Skin epidermis (tissue), 12 donors: ENCODE results near the gene TYW3.

Experiments
- H3K27ac ChIP-seq, 21 experiments: fragments of 200-600 bp; sonication (generic) in 11 of 21; one replicate each; pipeline ENCODE4 v1.5.0; 2020; ENCODE audit warnings: mild to moderate bottlenecking in 3 of 21, inconsistent platforms in 2 of 21, moderate library complexity in 2 of 21
- H3K4me3 ChIP-seq, 7 experiments: fragments of 200-600 bp; sonication (generic) in 2 of 7; one replicate each; pipeline ENCODE4 v1.5.0; 2020; ENCODE audit warnings: inconsistent platforms in 2 of 7, mild to moderate bottlenecking in 2 of 7, moderate library complexity in 1 of 7

TYW3 gene, protein sequence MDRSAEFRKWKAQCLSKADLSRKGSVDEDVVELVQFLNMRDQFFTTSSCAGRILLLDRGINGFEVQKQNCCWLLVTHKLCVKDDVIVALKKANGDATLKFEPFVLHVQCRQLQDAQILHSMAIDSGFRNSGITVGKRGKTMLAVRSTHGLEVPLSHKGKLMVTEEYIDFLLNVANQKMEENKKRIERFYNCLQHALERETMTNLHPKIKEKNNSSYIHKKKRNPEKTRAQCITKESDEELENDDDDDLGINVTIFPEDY

GRCh38 chr1:74732960-74733603 is at the start of gene TYW3, which contains the start of gene CRYZ:
Gene TYW3 (plus strand): TSS chr1:74733152. CDS start chr1:74733245, 93 bp downstream.
Gene CRYZ (minus strand): TSS chr1:74733050. CDS start chr1:74724821, 8,229 bp downstream.
- peak within 1 kb of the TSS; percentile 55 to 89 (median 71) for H3K4me3 ChIP-seq

GRCh38 chr1:74683656-74684055 is 49.3 kb upstream of the TYW3 start:
- Histone ChIP-seq H3K27ac (no peak overlapping the region), H3K4me3 (no peak overlapping the region)

More at GRCh38 chr1:74732960-74733603, at the start of gene TYW3, which contains the start of gene CRYZ:
- peak within 1 kb of the TSS; percentile 36 to 93 (median 86) for H3K27ac ChIP-seq

DNA sequence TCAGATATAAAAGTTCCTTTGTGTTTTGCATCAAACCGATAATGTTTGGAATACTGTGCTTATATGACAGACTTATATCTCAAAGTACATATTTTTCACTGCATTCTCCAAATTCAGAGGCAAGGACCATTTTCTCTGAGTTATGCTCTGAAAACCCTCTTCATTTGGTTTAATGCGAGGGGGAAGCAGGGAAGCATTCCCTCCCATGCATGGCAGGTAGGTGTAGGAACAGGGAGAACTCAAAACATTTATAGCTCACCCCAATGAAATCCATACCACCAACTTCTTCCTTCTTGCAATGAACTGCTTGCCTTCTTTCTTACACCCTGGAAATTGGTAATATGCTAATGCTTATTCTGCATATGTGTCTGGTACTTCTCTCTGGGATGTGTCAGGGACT is 48.7 kb upstream of the TYW3 start:
- Histone ChIP-seq H3K4me3 (no peak overlapping the region), H3K27ac (no peak overlapping the region)

- Histone ChIP-seq H3K27ac (no peak overlapping the region), H3K4me3 (no peak overlapping the region)
Measured at GRCh38 chr1:74686928-74687327, 46.0 kb upstream of the TYW3 start.

DNA sequence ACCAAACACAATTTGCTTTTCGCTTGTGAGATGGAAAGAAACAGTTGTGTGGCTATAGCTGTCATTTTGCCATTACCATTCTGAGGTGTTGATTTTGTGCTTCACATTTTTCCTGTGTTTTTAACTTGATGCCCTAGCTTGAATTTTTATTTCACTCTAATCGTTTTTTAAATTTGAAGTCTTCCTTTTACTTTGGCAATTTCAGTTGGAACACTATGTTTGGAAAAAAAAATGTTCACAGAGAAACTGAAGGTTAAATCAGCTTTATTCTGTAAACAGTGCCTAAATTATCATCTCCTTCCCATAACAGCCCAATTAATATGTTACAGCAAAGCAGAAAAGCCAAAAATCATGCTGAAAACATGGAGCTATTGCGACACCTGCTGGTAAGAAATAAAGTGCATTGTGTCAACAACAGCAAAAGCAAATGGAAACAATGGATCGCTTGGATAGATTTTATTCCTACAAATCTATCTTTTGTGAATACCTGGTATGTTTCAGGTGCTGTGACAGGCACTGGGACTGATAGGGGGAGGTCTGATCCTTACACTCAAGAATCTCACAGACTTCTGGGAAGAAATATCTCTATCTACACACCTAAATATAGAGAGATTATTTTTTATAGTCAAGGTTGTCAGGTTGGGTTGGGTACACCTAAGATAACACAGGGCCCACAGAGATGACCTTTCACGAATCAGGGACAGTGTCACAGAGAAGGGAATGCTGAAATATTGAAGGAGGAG is 43.2 kb upstream of the TYW3 start:
- Histone ChIP-seq H3K4me3 (no peak overlapping the region), H3K27ac (no peak overlapping the region)

- Histone ChIP-seq H3K4me3 (no peak overlapping the region), H3K27ac (no peak overlapping the region)
Measured at GRCh38 chr1:74690364-74690696, 42.6 kb upstream of the TYW3 start.

- Histone ChIP-seq H3K27ac (no peak overlapping the region), H3K4me3 (no peak overlapping the region)
Measured at GRCh38 chr1:74690909-74691308, 42.0 kb upstream of the TYW3 start.

DNA sequence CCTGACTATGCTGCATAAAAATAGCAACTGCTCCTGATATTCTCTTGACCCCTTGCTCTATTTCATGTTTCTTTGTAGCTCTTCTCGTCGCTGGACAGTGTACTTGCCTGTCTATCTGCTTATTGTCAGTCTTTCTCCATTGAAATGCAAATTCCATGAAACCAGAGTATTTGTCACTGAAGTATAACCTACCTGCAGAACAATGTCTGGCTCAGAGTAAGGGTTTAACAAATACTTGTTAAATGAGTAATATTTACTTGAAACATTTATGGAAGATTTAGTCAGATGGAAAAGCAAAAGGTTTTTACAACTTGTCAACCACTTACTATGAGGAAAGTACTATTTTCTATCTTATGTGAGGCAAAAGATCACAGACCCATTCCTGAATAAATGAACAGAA is 39.5 kb upstream of the TYW3 start:
- Histone ChIP-seq H3K27ac (no peak overlapping the region), H3K4me3 (no peak overlapping the region)

DNA sequence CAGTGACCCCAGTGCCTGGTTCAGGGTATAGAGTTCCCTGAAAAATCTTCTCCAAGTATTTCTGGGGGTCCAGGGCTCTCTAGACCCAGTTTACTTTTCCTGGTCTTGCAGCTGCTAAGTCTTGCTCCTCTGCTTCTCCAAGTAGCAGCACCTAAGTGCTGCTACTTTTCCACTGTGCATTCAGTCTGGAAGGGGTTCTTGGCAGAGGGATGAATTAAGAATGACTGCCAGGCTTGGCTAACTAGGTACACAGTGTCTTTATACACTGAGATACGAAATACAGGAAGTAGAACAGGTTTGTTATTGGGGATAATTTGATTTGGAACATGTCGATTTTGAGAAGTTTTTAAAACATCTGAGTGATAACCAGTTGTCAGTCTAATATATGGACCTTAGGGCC is 35.1 kb upstream of the TYW3 start:
- Histone ChIP-seq H3K4me3 (no peak overlapping the region), H3K27ac (no peak overlapping the region)

DNA sequence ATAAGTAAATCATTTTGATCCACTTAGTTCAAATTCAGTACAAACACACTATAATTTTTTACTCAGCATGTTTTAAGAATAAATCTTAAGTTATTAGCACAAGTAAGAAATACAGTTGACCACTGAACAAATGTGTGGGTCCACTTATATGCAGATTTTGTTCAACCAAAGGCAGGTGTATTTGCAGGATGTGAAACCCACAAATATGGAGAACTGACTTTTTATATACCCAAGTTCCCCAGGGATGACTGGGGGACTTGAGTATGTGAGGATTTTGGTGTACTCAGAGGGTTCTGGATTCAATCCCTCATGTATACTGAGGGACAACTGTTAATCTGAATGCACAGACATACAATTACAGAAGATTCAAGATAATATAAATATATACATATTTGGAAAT is 33.6 kb upstream of the TYW3 start:
- no peak overlapping the region for H3K27ac ChIP-seq
- H3K4me3 ChIP-seq: no peak overlapping the region

DNA sequence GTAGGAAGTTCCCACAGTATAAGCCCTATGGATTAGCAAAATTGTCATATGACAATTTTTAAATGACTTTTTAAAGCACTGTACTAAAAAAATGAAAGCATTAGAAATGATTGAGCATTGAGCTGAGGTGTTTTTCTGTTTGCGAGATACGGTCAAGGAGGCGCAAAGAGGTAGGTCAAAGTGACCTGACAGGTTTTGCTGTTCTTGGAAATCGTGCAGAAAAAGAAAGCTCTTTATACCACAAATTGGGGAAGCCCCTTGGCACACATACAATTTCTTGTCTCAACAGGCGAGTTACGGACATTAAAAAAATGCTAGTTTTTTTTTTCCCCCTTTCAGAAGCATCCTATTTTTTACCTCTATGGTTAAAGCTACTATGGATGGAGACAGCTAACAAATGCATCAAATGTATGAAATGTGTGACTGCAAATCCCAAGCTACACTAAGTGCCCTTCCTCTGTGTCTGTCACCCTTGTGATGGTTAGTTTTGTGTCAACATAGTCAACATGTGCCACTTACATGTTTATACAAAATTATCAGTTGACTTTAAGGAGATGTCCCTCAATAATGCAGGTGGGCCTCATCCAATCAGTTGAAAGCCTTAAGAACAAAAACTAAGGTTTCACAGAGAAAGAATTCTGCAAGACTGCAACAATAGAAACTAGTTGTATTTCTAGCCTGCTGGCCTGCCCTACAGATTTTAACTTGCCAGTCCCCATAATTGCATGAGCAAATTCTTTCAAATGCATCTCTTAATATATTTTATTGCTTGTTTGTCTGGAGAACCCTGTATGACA is 29.4 kb upstream of the TYW3 start:
- no peak overlapping the region for H3K4me3 ChIP-seq
- no peak overlapping the region for H3K27ac ChIP-seq

- no peak overlapping the region for H3K27ac ChIP-seq
Measured at GRCh38 chr1:74712881-74713280, 20.1 kb upstream of the TYW3 start.

DNA sequence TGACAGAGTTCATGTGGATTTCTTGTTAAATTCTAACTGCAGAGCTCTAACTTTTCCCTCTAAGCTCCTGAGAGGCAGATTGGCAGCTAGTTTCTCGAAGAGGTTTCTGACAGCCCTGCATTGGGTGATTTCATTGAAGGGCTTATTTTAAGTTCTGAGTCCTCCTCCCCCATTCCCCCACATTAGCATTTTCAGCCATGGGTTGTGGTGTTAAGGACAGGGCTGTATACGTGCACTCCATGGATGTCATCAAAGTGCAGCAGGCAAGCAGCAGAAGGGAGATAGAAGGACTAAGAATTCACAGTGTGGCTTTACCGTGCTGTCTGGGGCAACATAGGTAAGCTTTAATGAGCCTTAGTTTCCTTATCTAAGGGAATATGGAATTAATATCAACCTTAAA is 19.1 kb upstream of the TYW3 start:
- Histone ChIP-seq H3K4me3 (no peak overlapping the region), H3K27ac (no peak overlapping the region)

More at GRCh38 chr1:74712881-74713280, 20.1 kb upstream of the TYW3 start:
- no peak overlapping the region for H3K4me3 ChIP-seq

GRCh38 chr1:74714429-74715235 is 18.3 kb upstream of the TYW3 start:
- H3K27ac ChIP-seq: no peak overlapping the region
- H3K4me3 ChIP-seq: no peak overlapping the region

DNA sequence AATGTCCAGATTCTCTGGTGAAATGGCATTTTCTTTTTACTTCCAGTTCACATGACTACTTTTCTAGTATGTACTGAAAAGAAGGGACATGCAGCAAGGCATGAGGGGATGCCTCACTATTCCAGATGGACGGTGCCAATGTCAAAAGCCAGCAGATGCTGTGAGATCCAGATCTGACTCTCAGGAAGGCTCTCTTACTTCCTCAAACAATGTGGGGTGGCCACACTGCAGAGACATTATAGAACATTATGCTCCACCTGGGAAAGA is 17.8 kb upstream of the TYW3 start:
- no peak overlapping the region for H3K4me3 ChIP-seq
- H3K27ac ChIP-seq: no peak overlapping the region

GRCh38 chr1:74715806-74716205 is 17.1 kb upstream of the TYW3 start:
- Histone ChIP-seq H3K27ac (no peak overlapping the region), H3K4me3 (no peak overlapping the region)

GRCh38 chr1:74716822-74717221 is 16.1 kb upstream of the TYW3 start:
- H3K27ac ChIP-seq: no peak overlapping the region
- no peak overlapping the region for H3K4me3 ChIP-seq

- Histone ChIP-seq H3K4me3 (no peak overlapping the region), H3K27ac (no peak overlapping the region)
Measured at GRCh38 chr1:74717626-74718025, 15.3 kb upstream of the TYW3 start.

DNA sequence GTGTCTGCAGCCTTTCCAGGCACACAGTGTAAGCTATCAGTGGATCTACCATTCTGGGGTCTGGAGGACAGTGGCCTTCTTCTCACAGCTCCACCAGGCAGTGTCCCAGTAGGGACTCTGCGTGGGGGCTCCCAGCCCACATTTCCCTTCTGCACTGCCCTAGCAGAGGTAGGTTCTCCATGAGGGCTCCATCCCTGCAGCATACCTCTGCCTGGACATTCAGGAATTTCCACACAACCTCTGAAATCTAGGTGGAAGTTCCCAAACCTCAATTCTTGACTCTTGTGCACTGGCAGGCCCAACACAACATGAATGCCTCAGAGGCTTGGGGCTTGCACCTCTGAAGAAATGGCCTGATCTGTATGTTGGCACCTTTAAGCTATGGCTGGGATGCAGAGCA is 6.9 kb upstream of the TYW3 start:
- Histone ChIP-seq H3K27ac (no peak overlapping the region), H3K4me3 (no peak overlapping the region)

DNA sequence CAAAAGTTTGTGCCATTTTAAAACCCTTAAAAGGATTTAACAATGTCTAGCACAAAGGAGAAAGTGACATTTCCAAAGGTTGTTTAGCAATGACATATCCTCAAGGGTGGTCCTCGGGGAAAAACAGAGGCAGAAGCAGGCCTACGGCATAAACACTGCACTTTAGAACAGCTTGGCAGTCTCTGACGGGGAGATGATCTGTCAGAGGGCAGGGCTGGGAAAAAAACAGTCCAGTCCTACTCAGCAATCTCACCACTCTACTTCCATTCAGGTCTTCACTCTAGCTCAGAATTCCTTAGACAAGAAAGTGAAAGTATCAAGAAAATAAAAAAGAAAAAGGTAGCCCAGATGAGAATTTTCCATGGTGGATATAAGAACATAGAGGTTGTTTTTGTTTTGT is 4.2 kb upstream of the TYW3 start:
- Histone ChIP-seq H3K27ac (no peak overlapping the region), H3K4me3 (no peak overlapping the region)
